GM18951 (cell line): ENCODE data around the gene IDUA.

ENCODE experiments used
- POLR2A ChIP-seq: IDR thresholded peaks from 4 replicates; pipeline ENCODE4 v1.6.1; 2011; ENCODE audit warnings: mild to moderate bottlenecking; ENCODE audit not compliant: insufficient read length, insufficient read depth; ENCODE audit errors: extremely low read depth
- in situ Hi-C: fragments of 300-500 bp; cut with MboI; formaldehyde crosslinking; loops from one replicate; pipeline ENCODE4 v1.12.0; 2022; ENCODE audit warnings: low sequenced_read_pairs, mixed read lengths, inconsistent platforms; ENCODE audit not compliant: unreplicated experiment

Gene IDUA

DNA sequence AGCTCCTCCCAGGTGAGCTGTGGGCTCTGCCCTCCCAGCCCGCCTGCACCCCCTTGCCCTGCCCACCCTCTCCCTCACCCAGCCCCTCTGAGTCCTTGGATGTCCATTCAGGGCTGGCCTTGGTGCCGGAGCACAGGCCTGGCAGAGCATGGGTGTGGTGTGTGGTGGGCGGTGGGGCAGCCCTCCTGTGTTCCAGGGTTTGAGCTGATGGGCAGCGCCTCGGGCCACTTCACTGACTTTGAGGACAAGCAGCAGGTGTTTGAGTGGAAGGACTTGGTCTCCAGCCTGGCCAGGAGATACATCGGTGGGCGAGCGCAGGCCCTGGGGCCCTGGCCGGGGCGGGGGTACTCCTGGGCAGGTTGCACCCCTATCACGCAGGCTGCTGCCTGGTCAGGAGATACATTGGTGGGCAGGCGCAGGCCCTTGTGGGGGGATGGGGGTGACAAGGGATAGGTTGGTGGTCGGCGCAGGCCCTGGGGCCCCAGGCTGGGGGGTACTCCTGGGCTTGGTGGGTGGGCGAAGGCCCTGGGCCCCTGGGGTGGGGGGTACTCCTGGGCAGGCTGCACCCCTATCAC is 13.9 kb downstream of the IDUA start:
- in situ Hi-C loops = no loop called here
- no peak for TF ChIP-seq POLR2A

DNA sequence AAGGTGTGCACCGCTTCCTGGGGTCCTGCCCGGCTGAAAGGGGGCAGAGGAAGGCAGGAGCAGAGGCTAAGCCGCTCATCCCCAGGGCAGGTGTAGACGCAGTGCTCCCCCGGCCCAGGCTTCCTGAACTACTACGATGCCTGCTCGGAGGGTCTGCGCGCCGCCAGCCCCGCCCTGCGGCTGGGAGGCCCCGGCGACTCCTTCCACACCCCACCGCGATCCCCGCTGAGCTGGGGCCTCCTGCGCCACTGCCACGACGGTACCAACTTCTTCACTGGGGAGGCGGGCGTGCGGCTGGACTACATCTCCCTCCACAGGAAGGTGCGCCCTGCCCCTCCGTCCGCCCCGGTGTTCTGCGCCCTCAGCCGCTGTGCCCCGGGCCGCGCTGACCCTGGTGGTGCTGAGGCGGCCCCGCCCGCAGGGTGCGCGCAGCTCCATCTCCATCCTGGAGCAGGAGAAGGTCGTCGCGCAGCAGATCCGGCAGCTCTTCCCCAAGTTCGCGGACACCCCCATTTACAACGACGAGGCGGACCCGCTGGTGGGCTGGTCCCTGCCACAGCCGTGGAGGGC is 14.8 kb downstream of the IDUA start:
- TF ChIP-seq POLR2A = no peak
- in situ Hi-C loops = no loop called here

DNA sequence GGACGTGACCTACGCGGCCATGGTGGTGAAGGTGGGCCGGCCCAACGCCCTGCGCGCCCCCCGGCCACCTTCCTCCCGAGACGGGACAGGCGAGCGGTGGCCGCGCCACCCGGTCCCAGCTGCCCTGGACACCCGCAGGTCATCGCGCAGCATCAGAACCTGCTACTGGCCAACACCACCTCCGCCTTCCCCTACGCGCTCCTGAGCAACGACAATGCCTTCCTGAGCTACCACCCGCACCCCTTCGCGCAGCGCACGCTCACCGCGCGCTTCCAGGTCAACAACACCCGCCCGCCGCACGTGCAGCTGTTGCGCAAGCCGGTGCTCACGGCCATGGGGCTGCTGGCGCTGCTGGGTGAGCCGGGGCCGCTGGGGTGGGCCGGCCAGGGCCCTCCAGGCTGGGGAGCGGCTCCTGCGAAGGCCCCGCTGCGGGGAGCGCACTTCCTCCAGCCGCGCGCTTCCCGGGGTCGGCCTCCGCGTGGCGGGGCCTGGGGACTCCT is 15.3 kb downstream of the IDUA start:
- TF ChIP-seq POLR2A = no peak
- in situ Hi-C loops = no loop called here

DNA sequence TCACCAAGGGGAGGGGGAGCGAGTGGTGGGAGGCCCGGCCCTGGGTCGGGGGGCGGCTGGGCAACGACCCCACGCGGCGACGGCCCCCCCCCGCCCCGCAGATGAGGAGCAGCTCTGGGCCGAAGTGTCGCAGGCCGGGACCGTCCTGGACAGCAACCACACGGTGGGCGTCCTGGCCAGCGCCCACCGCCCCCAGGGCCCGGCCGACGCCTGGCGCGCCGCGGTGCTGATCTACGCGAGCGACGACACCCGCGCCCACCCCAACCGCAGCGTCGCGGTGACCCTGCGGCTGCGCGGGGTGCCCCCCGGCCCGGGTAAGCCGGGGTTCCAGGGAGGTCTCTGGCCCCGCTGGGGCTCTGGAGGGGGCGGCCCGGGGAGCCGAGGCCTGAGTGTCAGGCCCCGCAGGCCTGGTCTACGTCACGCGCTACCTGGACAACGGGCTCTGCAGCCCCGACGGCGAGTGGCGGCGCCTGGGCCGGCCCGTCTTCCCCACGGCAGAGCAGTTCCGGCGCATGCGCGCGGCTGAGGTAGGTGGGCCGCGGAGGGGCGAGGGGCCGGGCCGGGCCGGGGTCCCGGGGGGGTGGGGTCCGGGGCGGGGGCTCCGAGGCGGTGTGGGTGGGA is 15.9 kb downstream of the IDUA start:
- TF ChIP-seq POLR2A = no peak
- in situ Hi-C loops = no loop called here

DNA sequence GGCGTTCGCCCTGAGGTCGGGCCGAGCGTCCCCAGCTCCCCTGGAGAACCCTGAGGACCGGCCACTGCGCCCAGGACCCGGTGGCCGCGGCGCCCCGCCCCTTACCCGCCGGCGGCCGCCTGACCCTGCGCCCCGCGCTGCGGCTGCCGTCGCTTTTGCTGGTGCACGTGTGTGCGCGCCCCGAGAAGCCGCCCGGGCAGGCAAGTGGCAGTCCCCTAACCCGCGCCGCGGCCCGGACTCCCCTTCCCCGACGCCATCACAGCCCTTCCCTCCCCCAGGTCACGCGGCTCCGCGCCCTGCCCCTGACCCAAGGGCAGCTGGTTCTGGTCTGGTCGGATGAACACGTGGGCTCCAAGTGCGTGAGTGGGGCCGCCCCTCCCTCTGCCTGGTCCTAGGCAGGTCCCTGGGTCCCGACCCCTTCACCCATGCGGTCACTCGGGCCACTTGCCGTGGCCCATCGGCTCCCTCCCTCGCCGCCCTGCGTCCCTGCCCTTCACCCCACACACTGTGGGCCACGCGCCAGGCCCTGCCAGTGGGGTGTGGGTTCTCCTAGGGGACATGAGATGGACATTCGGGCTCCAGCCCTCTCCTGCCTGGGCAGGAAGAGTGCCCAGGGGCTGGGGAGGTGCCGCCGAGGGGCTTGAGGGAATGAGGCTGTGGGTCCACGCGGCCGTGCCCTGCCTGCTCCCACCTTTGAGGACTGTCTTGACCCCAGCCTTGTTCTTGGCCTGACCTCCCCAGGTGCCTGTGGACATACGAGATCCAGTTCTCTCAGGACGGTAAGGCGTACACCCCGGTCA is 16.6 kb downstream of the IDUA start:
- no peak for TF ChIP-seq POLR2A
- in situ Hi-C loops = no loop called here

DNA sequence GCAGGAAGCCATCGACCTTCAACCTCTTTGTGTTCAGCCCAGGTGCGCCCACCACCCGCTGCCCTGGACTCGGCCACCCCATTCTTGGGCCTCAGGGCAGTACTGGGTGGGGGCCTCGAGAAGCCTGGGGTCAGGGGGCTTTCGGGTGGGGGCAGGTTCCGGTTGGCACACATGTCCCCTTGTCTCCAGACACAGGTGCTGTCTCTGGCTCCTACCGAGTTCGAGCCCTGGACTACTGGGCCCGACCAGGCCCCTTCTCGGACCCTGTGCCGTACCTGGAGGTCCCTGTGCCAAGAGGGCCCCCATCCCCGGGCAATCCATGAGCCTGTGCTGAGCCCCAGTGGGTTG is 17.2 kb downstream of the IDUA start:
- TF ChIP-seq POLR2A = no peak
- in situ Hi-C loops = no loop called here

DNA sequence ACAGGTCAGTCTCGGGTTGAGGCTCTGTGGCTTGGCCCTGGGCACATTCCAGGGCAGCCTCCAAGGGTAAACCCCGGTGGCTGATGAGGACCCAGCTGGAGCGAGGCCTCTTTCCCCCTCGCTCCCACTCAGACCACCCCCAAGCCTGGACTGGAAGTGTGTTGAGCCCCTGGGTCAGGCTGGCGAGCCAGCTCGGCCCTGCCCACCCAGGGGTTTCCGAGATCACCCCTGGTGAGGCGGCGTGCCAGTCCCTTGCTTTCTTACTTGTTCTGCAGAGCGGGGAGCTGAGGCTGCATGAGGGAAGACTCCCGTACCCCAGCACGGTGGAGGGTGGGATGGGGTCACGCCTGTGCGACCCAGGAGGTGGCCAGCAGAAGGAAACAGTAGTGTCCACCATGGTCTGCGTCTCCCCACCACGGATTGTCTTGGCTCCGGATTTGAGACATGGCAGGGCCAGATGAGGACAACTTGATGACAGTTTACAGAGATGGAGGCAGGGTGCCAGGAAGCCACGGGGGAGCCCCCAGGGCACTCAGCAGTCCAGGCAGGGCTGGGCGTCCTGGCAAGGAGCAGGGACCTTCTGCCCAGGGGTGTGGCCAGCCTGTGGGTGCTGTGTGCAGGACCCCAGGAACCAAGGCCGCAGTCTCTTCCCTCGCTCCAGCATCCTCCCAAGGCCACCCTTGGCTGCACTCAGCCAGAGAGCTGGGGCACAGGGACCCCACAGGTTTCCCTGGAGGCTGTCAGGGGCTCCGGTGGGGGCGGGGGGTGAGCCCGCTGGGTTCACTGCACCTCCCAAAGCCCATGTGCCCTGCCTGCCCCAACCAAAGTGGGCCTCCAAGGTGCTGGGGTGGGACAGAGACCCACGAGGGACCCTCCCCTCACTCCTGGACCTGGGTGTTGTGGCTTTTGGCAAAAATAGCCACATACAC is 18.0 kb downstream of the IDUA start:
- no peak for TF ChIP-seq POLR2A
- in situ Hi-C loops = no loop called here

DNA sequence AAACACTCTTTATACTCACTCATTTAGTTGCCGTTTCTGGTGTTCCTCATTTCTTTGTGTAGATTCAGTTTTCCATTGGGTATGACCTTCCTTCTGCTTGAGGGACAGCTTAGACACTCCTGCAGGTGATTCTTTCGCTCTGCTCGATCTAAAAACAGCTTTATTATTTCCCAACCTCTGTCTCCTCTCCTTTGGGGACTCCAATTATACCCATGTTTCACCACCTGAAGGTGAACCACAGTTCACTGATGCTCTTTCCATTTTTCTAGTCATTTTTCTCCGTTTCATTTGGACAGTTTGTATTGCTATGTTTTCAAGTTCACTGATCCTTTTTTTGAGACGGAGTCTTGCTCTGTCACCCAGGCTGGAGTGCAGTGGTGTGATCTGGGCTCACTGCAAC is 20.0 kb downstream of the IDUA start:
- TF ChIP-seq POLR2A = no peak
- in situ Hi-C loops = no loop called here

DNA sequence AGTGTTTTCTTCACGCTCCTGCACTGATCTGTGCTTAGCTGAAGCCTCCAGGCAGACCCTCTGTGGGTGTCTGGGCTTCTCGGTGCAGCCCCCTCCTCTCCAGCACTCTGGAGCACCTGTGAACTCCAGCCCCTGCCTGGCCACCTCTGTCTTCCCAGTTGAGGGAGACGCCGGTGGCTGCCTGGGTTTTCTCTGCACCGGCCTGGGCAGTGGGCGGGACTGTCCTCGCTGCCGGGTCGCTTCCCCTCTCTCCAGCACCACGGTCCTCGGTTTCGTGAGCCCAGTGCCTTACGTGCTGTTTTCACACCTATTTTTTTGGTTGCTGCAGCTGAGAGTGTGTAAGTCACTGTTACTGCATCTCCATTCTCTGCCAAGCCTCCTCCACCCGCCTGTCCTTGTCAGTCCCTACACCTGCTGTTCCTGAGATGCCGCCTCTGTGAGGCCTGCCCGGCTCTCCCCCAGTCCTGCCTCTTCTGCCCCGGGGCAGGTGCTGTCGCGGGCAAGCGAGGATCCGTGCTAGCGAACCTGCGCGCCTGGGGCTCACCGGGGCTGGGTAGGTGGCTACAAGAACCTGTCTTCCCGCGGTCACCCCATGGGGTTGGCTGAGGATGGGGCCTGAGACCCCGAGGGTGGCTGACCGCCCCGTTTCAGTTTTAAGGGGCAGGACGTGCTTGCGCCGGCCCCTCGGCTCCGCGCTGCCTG is 22.1 kb downstream of the IDUA start:
- no peak for TF ChIP-seq POLR2A

DNA sequence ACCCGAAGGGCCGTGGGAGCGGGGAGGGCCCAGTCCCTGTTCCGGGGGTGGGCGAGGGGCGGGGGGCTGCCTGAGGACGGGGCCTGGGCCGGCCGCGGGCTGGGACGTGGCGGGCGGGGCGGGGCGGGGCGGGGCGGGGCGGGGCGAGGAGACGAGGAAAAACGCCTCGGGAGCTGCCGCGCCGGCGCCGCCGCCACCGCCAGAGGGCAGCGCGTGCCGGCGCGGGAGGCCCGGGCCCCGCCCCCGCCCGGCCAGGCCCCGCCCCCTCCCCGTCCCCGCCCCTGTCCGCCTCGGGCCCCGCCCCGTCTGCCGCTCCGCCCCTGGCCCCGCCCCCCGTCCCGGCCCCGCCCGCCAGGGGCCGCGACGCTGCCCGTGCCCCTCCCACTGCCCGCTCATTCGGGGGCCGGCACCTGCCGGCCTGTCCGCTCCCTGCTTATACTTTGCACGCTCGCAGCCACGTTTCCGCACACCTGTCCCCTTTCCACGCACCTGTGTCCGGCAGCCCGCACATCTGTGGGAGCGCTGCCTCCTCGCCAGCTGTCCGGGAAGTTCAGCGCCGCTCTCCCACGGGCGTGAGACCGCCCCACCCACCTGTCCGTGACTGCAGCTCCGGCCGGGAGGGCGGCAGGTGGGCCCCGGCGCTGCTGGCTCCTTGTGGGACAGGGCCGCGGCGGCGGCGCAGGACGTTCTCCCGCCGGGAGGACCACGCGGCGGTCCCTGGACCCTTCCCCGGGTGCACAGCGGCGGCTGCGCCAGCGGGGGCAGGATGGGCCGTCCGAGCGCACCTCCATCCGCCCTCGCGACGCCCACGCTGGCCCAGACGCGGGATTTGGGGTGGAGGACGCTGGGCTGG is 22.9 kb downstream of the IDUA start:
- in situ Hi-C loops = no loop called here
- no peak for TF ChIP-seq POLR2A

More for the DNA sequence above, 22.1 kb downstream of the IDUA start:
- in situ Hi-C loops = no loop called here

DNA sequence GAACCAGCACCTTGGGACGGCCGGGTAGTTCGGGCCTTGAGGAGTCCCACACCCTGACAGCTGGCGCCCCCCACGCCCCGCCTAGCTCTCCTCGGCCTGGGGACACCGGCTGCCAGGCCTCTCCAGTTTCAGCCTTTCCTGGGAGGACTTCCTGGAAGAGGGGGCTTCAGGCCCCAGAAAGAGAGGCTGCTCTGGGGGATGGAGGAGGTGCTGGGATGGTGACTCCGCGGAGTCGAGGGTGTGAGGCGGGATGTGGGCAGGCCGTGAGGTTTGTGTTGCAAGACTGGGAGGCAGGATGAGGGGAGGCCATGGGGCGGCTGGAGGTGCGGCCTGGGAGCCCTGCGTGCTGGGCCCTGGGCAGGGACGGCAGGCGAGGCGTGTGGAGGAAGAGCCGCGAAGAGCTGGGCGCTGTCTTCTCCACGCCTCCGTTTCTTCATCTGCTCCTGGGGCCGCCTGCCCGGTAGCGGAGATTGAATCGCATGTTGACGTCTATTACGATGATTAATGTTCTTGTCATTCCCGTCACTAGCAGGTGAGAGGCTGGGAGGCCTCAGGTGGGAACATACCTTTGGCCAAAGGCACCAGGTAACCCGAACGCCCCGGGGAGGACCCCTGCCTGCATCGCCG is 23.7 kb downstream of the IDUA start:
- in situ Hi-C loops = no loop called here
- no peak for TF ChIP-seq POLR2A

DNA sequence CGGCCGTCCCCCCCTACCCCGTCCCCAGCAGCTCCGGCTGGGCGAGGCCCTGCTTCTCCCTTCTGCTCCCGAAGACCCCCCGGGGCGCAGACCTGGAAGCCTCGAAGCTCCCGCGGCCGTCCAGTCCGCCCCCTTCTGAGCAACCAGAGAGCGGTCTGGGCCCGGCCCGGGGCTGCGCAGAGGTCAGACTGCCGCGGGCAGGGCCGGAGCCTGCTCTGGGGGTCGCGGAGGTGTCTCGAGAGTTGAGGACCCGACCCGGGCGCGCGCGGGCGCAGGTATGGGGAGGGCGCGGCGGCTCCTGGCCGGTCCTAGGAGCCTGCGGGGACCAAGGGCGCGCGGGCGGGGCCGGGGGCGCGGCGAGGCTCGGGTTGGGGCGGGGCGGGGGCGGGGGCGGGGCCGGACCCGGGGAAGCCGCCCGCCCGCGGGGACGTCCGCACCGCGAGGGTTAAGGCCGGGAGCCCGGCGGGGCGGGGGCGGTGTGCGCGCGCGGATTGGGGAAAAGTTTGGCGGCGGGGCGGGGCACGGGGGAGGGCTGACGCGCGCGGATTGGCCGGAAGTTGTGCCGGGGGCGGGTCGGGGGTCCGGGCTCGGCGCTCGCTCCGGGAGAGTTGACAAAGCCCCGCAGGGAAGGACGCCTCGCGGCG is 24.3 kb downstream of the IDUA start, which contains the start of gene FGFRL1:
TSS of gene FGFRL1 (plus strand) at position 605 of the 644 bp plus-strand sequence. CDS start 860 bp downstream, outside the sequence.
- no peak for TF ChIP-seq POLR2A
- in situ Hi-C loops = no loop called here
